ENCODE measurements around the gene BEX1. TPM values are rescaled to one million over a fixed set of nuclear protein-coding genes. Genes with fewer than 3 reads are reported as not detected.
A peak's percentile ranks its signal among the peaks of the same experiment; 100 is the strongest.
"Not testable (repeated sequence)": the region's sequence is repeated elsewhere in the genome, so short reads cannot be mapped to it uniquely, and the experiment has no call there.

Gene BEX1
- polyA plus RNA-seq (2012; ENCODE audit: missing spikeins) = not detected

DNA sequence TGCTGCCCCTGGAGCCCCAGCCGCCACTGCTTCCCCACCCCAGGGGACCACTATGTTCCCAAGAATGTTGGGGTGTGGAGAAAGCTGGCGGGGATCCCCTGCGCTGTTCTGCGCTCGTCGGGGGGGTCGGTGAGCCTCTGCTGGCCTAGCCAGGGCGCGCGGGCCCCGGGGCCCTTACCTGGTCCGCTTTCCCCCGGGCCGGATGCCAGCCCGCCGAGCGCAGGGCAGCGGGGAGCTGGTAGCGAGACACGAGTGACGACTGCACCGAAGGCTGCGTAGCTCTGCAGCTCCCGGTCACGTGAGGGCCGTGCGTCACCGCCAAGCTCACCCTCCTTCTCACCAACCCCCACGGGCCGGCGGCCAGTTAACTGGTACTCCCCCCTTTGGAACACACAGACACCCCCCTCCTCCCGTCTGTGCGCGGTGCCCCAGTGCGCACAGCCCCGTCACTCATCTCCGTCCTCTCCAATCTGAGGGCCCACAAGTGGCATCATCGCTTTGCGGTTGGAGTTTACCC is at the start of gene BEX1:
Gene BEX1, minus strand, starts transcription at position 254 of the 517 bp plus-strand sequence. CDS start 897 bp downstream, outside the sequence.
- FAIRE-seq (no peak), DNase-seq (ENCODE audit: insufficient read length) (no peak)
- no peak for TF ChIP-seq TAF1 (IDR thresholded peaks at IDR 0.05; ENCODE audit: borderline replicate concordance, low read depth, low read length)
- no peak for TF ChIP-seq POLR2AphosphoS5 (IDR thresholded peaks at IDR 0.05; ENCODE audit: low read depth, low read length)
- TF ChIP-seq POLR2A (IDR thresholded peaks at IDR 0.05; ENCODE audit: low read depth, low read length) = no peak

DNA sequence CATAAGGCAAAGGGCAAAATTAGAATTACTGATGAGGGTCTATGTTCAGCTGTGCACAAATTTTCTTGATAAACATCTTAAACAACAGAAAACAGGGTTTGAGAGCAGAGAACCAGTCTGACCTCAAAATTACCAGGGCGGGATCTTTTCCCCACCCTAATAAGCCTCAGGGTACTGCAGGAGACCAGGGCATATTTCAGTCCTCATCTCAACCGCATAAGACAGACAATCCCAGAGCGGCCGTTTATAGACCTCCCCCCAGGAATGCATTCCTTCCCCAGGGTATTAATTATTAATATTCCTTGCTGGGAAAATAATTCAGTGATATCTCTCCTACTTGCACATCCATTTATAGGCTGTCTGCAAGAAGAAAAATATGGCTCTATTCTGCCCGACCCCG is 45.5 kb upstream of the BEX1 start:
- not testable (repeated sequence) for FAIRE-seq; DNase-seq (ENCODE audit: insufficient read length)

GRCh38 chrX:103107836-103108235 is 43.9 kb upstream of the BEX1 start:
- no peak for DNase-seq (ENCODE audit: insufficient read length)
- TF ChIP-seq POLR2AphosphoS5 (IDR thresholded peaks at IDR 0.05; ENCODE audit: low read depth, low read length) (no peak), TAF1 (IDR thresholded peaks at IDR 0.05; ENCODE audit: borderline replicate concordance, low read depth, low read length) (no peak), POLR2A (IDR thresholded peaks at IDR 0.05; ENCODE audit: low read depth, low read length) (no peak)
- no peak for FAIRE-seq

GRCh38 chrX:103107227-103107737 is 43.3 kb upstream of the BEX1 start:
- DNase-seq (ENCODE audit: insufficient read length); FAIRE-seq: not testable (repeated sequence)

- DNase-seq (ENCODE audit: insufficient read length); FAIRE-seq: not testable (repeated sequence)
These were observed 40.4 kb upstream of the BEX1 start for GRCh38 chrX:103104370-103104769.

DNA sequence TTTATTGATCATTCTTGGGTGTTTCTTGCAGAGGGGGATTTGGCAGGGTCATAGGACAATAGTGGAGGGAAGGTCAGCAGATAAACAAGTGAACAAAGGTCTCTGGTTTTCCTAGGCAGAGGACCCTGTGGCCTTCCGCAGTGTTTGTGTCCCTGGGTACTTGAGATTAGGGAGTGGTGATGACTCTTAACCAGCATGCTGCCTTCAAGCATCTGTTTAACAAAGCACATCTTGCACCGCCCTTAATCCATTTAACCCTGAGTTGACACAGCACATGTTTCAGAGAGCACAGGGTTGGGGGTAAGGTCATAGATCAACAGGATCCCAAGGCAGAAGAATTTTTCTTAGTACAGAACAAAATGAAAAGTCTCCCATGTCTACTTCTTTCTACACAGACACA is 39.9 kb upstream of the BEX1 start:
- FAIRE-seq; DNase-seq (ENCODE audit: insufficient read length): not testable (repeated sequence)

- DNase-seq (ENCODE audit: insufficient read length) (no peak), FAIRE-seq (no peak)
- TF ChIP-seq TAF1 (IDR thresholded peaks at IDR 0.05; ENCODE audit: borderline replicate concordance, low read depth, low read length) = no peak
- TF ChIP-seq POLR2AphosphoS5 (IDR thresholded peaks at IDR 0.05; ENCODE audit: low read depth, low read length) = no peak
- no peak for TF ChIP-seq POLR2A (IDR thresholded peaks at IDR 0.05; ENCODE audit: low read depth, low read length)
These were observed 37.5 kb upstream of the BEX1 start for GRCh38 chrX:103101299-103102042.

DNA sequence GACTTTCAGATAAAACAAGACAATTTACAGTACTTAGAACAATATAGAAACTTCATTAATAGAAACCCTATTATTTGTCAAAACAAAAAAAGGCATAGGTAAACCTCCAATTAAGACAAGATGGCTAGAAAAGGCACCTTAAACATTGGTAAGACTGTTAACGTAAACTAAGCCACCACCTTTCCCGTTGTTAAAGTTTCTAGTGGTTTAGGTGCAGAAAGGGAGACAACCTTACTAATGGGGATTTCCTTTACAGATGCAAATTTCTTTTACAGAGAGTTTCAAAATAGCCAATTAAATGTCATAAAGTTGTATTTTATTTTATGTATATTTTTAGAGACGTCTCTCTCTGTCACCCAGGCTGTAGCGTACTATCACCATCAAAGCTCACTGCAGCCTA is 36.5 kb upstream of the BEX1 start:
- FAIRE-seq (no peak), DNase-seq (ENCODE audit: insufficient read length) (no peak)
- TF ChIP-seq POLR2A (IDR thresholded peaks at IDR 0.05; ENCODE audit: low read depth, low read length) (no peak), TAF1 (IDR thresholded peaks at IDR 0.05; ENCODE audit: borderline replicate concordance, low read depth, low read length) (no peak), POLR2AphosphoS5 (IDR thresholded peaks at IDR 0.05; ENCODE audit: low read depth, low read length) (no peak)

DNA sequence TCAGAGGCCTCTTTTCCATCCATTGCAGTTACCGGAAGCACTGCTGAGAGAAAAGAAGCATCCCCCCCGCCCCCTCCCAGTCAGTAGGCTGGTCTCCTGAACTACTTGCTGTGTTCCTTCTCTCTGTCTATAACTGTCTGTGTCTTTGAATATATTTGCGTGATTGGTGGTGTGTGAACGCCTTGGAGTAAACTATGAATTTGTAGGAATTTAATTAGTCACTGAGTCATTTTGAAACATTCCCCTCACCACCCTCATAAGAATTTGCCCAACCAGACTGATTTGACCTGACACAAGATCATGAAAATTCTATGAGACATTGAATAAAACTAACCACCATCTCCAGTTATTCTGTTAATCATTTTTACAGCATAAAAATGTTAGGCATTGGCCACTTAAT is 35.7 kb upstream of the BEX1 start:
- FAIRE-seq (no peak), DNase-seq (ENCODE audit: insufficient read length) (no peak)
- TF ChIP-seq POLR2AphosphoS5 (IDR thresholded peaks at IDR 0.05; ENCODE audit: low read depth, low read length) (no peak), TAF1 (IDR thresholded peaks at IDR 0.05; ENCODE audit: borderline replicate concordance, low read depth, low read length) (no peak), POLR2A (IDR thresholded peaks at IDR 0.05; ENCODE audit: low read depth, low read length) (no peak)

DNA sequence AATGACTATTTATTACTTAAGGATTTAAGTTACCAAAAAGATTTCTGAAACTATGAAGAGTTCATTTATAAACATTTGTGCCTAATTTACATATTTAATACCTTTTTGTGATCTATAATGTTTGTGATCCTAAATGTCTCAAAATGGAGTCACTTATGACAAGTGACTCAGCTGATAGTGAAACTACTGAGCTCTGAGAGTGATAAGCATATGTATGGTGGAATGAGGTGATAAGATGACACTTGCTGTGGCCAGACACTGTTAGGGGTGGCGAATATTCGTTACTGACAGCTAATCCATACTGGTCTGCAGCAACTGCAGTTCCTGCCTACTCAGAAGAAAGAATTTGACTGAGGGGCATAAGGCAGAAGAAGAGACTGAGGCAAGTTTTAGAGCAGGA is 34.5 kb upstream of the BEX1 start:
- FAIRE-seq = no peak
- TF ChIP-seq POLR2A (IDR thresholded peaks at IDR 0.05; ENCODE audit: low read depth, low read length) (no peak), POLR2AphosphoS5 (IDR thresholded peaks at IDR 0.05; ENCODE audit: low read depth, low read length) (no peak), TAF1 (IDR thresholded peaks at IDR 0.05; ENCODE audit: borderline replicate concordance, low read depth, low read length) (no peak)

GRCh38 chrX:103092942-103093341 is 29.0 kb upstream of the BEX1 start, which contains the start of gene NXF3:
NXF3 (minus strand) TSS chrX:103093143; CDS start chrX:103093023, 120 bp downstream.
- FAIRE-seq = peak; percentile 42
- DNase-seq (ENCODE audit: insufficient read length) = no peak
- TF ChIP-seq POLR2A (IDR thresholded peaks at IDR 0.05; ENCODE audit: low read depth, low read length) (no peak), POLR2AphosphoS5 (IDR thresholded peaks at IDR 0.05; ENCODE audit: low read depth, low read length) (no peak), TAF1 (IDR thresholded peaks at IDR 0.05; ENCODE audit: borderline replicate concordance, low read depth, low read length) (no peak)

More for the DNA sequence above, 34.5 kb upstream of the BEX1 start:
- DNase-seq (ENCODE audit: insufficient read length) = no peak

DNA sequence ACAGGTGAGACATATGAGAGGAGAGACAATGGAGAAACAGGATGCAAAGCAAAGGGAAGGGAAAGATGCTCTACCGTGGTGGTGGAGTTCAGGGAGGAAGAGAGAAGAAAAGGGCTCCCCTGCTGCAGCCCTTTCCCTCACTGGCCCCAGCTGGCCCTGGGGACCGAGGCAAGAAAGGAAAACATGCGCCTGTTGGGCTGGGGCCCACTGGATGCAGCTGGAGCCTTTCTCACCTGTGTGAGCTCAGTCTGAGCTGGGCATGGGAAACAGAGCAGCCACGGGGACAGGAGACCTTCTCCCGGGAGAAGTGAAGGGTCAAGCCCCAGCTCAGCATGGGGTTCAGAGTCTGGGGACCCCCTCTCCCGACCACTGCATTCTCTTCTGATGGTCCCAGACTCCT is 17.1 kb upstream of the BEX1 start:
- TF ChIP-seq POLR2AphosphoS5 (IDR thresholded peaks at IDR 0.05; ENCODE audit: low read depth, low read length) (no peak), TAF1 (IDR thresholded peaks at IDR 0.05; ENCODE audit: borderline replicate concordance, low read depth, low read length) (no peak), POLR2A (IDR thresholded peaks at IDR 0.05; ENCODE audit: low read depth, low read length) (no peak)
- FAIRE-seq = no peak
- no peak for DNase-seq (ENCODE audit: insufficient read length)

DNA sequence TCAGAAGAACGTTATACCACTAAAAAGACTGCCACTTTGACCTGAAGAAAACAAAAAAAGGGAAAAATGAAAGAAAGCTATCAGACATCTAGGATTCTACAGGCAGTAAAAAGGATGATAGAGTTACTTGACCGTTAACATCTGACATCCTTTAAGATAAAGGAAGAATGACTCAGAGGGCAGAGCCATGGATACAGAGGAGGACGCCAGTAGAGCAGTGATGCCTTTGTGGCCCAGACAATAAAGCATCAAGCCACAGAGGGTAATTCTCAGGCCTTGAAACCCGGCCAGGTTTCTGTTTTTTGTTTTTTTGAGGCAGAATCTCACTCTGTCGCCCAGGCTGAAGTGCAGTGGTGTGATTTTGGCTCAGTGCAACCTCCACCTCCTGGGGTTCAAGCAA is 9.5 kb upstream of the BEX1 start:
- DNase-seq (ENCODE audit: insufficient read length) = no peak
- TF ChIP-seq POLR2AphosphoS5 (IDR thresholded peaks at IDR 0.05; ENCODE audit: low read depth, low read length) (no peak), POLR2A (IDR thresholded peaks at IDR 0.05; ENCODE audit: low read depth, low read length) (no peak), TAF1 (IDR thresholded peaks at IDR 0.05; ENCODE audit: borderline replicate concordance, low read depth, low read length) (no peak)
- no peak for FAIRE-seq

Measured in GM12892 (cell line).